NK-92 (cell line): ENCODE measurements around the gene DNAJC8.
A peak's percentile ranks its signal among the peaks of the same experiment; 100 is the strongest.

Source experiments
- DNase-seq: peaks from one replicate; lab custom pipeline; 2025; ENCODE audit not compliant: unreplicated experiment; lab: John Stamatoyannopoulos, UW

DNAJC8 gene

DNA sequence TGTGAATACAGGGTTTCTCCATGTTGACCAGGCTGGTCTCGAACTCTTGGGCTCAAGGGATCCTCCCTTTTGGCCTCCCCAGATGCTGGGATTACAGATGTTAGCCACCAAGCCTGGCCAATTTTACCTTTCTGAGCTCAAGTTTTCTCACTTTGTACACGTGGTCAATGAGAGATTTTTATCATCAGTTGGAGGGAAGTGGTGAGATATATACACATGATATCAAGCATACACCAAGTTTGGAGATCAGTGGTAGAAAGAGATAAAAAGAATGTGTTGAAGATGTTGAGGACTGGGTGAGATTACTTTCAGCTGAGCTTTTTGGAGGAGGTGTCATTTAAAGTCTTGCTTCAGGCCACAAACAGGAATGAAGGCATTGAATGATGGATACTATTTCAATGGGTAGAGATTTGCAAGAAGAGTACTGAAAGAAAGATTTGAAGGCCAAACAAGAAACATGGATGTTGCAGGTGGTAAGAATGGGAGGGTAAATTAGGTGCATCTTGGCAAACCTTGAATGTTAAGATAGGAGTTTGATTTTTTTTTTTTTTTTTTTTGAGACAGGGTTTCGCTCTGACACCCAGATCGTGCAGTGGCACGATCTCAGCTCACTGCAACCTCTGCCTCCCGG lies 23.5 kb upstream of the DNAJC8 start:
- DNase-seq, result no peak

GRCh38 chr1:28249866-28250295 lies 17.1 kb upstream of the DNAJC8 start:
- DNase-seq, result no peak

DNA sequence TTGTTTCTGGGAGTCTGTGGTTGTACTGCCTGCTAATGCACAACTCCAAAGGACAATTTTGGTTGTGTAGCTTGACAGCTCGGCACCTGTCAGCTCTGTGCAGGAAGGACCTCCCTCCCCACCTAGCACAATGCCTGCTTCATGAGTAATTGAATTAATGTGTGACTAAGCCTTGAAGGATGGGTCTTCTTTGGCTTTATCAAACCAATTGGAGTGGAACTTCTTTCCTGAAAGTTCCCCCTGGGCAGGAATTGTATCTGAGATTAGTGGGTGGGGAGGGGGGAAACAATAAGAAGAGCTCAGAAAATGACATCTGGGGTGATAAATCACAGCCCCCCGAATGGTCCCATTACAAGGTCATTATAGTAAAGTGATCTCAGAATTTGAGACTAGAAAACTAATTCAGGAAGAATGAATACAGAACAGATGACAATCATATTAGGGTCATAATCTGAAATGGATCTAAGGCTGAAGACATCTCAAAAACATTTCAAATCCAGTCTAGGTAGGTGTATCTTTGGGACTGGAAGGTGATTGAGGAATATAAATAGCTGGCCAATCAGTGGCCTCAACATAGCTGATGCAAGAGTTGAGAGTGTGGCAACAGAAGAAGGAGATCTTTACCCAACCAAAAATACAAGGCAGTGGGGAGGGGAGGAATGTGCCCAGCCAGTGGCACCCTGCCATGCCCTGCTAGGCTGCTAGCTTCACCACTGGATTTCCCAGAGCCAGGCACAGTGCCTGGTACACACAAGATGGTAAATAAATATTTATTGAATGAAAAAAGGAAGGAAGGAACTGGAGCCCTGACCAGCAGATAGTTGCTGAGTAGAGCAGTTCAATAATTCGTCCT lies 16.4 kb upstream of the DNAJC8 start:
- no peak for DNase-seq

GRCh38 chr1:28248273-28249012 lies 15.6 kb upstream of the DNAJC8 start:
- DNase-seq, result peak; percentile 37

- DNase-seq, result no peak
Observed at GRCh38 chr1:28247612-28248272, 14.9 kb upstream of the DNAJC8 start.

GRCh38 chr1:28246427-28246832 lies 13.6 kb upstream of the DNAJC8 start:
- DNase-seq, result no peak

DNA sequence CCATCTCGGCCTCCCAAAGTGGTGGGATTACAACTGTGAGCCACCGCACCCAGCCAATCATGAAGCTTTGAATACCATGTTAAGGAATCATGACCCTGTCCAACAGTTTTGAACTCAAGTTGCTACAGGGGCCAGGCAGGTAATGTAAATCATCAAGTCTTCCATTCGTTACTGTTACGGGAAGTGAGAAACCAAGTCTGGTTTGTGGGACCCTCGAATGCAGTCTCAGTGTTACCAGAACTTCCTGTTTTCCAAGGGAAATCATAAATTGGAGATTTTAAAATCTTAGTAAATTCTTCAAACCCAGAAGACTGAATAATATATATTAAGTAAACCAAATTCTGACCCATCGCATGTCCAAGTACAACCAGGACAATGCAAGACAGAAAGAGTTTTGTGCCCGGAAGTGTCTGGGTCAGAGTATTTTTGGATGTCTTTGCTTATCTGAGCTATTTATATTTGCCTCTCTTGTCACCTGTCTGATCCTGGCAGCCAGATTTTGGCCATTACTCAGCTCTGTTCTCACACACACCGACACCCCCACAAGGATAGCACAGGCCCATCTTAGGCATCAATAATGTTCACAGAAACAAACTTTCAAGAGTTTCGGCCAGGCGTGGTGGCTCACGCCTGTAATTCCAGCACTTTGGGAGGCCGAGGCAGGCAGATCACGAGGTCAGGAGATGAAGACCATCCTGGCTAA lies 11.9 kb upstream of the DNAJC8 start:
- no peak for DNase-seq

DNA sequence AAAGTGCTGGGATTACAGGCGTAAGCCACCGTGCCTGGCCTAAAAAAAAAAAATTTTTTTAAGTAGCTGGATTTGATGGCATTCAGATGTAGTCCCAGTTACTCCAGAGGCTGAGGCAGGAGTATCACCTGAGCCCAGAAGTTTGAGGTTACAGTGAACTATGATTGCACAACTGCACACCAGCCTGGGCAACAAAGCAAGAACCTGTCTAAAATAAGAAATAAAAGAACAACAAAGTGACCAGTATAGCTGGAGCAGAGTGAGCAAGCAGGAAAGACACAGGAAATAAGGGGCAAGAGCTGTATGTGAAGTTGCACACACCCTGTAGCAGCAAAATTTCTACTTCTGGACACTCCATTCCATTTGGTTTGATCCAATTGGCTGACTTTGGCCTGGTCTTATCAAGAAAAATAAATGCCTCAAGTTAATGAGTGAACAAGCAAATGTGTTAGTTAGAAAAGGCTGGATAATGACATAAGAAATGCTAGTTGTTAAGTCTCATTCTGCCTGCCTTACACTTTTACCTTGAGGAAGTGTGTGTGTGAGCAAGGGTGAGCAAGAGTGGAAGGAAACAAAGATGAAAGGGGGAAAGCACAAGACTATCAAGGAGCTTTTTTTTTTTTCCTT lies 11.0 kb upstream of the DNAJC8 start:
- DNase-seq, result no peak

GRCh38 chr1:28241638-28242241 lies 8.9 kb upstream of the DNAJC8 start:
- no peak for DNase-seq

DNA sequence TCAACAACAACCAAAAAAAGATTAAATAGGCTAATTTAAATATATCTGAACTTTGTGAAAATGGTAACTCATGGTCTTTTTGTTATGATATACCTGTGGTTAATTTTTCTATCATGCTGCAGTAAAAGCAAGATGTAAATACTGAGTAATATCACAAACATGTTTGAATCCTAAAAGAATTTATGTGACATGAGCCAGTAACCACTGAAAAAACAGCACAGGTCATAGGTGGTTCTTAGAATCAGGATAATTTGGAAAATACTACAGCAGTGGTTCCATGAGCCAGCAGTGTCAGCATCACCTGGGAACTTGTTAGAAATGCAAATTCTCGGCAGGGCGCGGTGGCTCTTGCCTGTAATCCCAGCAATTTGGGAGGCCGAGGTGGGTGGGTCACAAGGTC lies 7.2 kb upstream of the DNAJC8 start:
- no peak for DNase-seq

GRCh38 chr1:28239004-28239403 lies 6.2 kb upstream of the DNAJC8 start:
- DNase-seq, result no peak

DNA sequence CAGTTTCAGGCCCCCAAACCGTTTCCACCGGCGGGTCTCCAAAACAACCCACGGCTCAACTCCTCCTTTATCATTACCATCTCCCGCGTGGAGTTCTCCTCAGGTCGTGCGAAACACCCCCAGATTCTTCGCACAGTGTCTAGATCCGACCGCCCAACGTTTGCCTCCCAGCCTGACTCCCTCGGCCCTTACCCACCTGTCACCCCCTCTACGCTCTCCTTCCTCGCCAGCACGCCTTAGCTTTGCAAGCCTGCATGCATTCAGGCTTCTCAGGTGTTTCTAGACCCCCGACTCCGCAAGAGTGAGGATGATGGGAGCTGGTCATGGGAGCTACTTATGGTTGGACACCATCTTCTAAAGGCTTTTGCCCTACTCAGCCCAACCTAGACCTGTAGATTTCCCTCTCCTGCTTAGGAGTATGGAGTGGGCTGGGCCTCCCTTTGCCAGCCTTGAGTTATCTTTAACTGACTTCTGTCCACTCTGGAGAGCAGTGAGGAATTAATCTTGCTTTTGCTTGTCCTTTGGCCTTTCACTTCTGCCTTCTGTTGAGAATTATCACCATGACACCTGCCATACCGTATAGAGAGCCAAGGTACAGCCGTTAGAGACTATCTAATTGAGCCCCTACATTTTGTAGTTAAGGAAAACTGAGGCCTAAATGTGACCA lies 4.0 kb upstream of the DNAJC8 start:
- DNase-seq, result no peak

- peak; percentile 55 for DNase-seq
Observed at GRCh38 chr1:28235755-28236655, 3.2 kb upstream of the DNAJC8 start, which contains the start of gene ATP5IF1. ATP5IF1 (plus strand) TSS chr1:28236124; CDS start chr1:28236184, 60 bp downstream.

DNA sequence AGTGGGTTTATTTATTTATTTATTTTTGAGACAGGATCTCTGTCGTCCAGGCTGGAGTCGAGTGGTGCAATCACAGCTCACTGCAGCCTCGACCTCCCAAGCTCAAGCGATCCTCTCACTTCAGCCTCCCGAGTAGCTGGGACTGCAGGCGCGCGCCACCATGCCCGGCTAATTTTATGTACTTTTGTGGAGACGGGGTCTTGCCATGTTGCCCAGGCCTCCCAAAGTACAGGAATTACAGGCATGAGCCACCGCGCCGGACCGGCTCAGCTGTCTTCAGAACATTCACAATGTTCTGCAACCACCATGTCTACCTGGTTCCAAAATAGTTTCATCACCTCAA lies 406 bp upstream of the DNAJC8 start:
- DNase-seq, result no peak

DNA sequence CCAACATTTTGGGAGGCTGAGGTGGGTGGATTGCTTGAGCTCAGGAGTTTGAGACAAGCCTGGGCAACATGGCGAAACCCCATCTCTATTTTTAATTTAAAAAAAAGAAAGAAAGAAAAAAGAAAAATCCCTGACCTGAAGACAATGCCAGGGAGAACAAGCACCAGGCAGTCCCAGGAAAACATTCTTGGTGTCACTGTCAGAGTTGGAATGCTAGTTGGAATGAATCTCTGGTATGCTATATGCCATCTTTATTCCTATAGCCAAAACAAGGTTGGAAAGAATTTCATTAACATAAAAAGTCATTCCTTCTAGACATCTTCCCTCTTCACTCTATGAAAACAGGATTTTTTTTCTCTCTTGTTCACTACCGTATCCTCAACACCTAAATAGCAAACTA lies 2.8 kb downstream of the DNAJC8 start:
- no peak for DNase-seq

DNA sequence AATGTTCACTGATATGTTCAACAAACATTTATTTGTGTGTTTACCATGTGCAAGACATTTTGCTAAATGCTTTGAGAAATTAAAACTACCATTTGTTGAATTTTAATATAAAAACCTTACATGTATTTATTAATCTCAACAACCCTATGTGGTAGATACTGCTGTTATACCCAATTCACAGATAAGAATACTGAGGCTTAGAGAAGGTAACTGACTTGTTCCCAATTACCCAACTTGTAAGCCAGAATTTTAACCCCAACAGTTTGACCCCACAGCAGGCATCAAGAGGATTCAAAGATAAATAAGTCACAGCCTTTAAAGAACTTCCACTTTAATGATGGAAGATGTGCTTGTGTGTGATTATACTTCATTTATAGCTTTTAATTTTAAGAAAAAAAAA lies 3.7 kb downstream of the DNAJC8 start:
- DNase-seq, result no peak

GRCh38 chr1:28213315-28213714 lies 19.5 kb downstream of the DNAJC8 start:
- DNase-seq, result no peak

DNA sequence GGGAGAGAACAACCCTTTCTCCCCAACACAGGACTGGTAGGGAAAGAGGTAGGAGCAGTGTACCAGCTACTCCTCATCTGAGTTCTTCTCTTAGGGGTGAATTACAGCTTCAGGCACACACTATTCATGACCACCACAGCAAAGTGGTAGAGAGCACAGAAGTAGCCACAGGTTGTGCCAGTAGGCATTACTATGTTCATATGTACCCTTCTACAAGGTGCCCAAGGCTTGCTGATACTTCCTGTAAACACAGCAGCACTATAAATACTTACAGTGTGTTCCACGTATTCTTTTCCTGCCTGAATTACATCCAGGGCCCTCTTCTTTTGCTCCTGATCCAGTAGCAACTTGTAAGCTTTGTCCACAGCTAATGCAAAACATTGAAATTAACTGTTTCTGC lies 23.1 kb downstream of the DNAJC8 start:
- no peak for DNase-seq
